ENCODE measurements around the gene ARMC7.

GRCh38 chr17:75159196-75160031 is 49.6 kb downstream of the ARMC7 start:
- TF ChIP-seq POLR2A (IDR thresholded peaks at IDR 0.05): no peak
- no peak for TF ChIP-seq EP300 (IDR thresholded peaks at IDR 0.05)
- TF ChIP-seq CTCF (IDR thresholded peaks at IDR 0.05): no peak

Data from suprapubic skin (tissue), 3 donors.